PC-9 (cell line): Measurements from ENCODE around the gene AOPEP.
"Not testable (repeated sequence)": the region's sequence is repeated elsewhere in the genome, so short reads cannot be mapped to it uniquely, and the experiment has no call there.

ENCODE experiments used
- EZH2 ChIP-seq: fragments of 200-600 bp; sonication (generic); IDR thresholded peaks from 2 replicates; pipeline ENCODE4 v1.8.0; 2017; ENCODE audit warnings: antibody characterized with exemption, low read depth
- TF ChIP-seq, protein P1 (sequence below): fragments of 200-600 bp; sonication (generic); conservative IDR thresholded peaks from 2 replicates; pipeline ENCODE4 v1.6.1; 2017; ENCODE audit warnings: mixed run types, antibody characterized with exemption, mild to moderate bottlenecking, moderate library complexity

DNA sequence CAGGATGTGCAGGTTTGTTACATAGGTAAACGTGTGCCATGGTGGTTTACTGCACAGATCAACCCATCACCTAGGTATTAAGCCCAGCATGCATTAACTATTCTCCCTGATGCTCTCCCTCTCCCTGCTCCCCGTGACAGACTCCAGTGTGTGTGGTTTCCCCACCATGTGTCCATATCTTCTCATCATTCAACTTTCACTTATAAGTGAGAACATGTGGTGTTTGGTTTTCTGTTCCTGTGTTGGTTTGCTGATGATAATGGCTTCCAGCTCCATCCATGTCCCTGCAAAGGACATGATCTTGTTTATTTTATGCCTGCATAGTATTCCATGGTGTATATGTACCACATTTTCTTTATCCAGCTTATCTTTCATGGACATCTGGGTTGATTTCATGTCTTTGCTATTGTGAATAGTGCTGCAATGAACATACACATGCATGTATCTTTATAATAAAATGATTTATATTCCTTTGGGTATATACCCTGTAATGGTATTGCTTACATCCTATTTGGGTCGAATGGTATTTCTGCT, 103.6 kb downstream of the AOPEP start:
- TF ChIP-seq, protein P1, sequence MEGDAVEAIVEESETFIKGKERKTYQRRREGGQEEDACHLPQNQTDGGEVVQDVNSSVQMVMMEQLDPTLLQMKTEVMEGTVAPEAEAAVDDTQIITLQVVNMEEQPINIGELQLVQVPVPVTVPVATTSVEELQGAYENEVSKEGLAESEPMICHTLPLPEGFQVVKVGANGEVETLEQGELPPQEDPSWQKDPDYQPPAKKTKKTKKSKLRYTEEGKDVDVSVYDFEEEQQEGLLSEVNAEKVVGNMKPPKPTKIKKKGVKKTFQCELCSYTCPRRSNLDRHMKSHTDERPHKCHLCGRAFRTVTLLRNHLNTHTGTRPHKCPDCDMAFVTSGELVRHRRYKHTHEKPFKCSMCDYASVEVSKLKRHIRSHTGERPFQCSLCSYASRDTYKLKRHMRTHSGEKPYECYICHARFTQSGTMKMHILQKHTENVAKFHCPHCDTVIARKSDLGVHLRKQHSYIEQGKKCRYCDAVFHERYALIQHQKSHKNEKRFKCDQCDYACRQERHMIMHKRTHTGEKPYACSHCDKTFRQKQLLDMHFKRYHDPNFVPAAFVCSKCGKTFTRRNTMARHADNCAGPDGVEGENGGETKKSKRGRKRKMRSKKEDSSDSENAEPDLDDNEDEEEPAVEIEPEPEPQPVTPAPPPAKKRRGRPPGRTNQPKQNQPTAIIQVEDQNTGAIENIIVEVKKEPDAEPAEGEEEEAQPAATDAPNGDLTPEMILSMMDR, result not testable (repeated sequence)
- not testable (repeated sequence) for TF ChIP-seq EZH2
